ENCODE data around the gene PTGDS.
A peak's percentile ranks its signal among the peaks of the same experiment; 100 is the strongest.

The PTGDS gene

DNA sequence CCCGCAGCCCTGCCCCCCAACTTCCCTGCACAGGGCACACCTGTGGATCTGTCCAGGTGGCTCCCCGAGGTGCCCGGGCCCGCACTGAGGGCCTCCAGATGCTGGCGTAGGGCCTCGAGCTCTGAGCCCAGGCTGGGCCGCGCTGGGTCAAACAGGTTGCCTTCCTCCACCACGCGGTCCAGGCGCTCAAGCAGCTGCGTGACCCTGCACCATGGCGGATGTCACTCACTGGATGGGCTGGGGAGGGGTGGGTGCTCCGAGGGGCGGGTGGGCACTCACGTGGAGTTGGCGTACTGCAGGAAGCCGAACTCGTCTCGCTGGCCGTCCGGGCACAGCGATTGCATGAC is 45.3 kb downstream of the PTGDS start:
- no peak for DNase-seq (ENCODE audit: low read depth in 2 of 2)

DNA sequence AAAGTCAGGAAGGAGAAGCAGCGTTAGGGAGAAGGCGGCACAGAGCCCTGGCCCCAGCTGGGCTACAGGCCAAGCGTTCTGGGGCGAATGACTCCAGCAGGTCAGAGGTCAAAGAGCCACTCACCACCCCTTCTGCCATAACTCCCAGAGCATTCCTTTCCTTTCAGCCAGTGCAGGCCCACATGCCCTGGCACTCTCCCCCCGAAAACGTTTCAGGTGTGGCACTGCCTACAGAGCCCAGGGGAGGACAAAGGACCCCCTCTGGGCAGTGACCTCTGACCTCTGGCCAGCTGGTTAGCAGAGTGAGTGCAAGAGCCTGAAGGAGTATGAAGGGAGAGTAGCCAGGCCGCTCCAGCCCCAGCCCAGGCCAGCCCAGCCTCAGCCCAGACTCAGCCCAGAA is 45.9 kb downstream of the PTGDS start:
- DNase-seq (ENCODE audit: low read depth in 2 of 2) = no peak

DNA sequence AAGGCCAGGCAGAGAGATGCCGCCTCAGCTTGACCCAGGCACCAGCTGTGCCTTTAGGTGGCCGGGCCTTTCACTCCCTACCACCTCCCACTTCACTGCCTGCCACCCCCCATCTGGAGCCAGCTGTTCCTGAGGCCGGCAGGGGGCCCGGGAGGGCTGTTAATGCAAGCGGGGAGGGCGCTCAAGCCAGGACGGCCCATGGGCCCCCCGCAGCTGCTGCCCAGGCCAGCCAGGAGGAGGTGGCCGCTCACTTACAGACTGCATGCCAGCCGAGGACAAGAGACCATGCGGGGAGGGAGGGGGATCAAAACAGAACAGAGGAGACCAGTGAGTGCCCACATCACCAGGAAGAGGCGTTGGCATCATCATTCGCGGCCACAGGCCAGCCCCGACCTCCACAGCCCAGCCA is 46.3 kb downstream of the PTGDS start:
- DNase-seq (ENCODE audit: low read depth in 2 of 2) = no peak

DNA sequence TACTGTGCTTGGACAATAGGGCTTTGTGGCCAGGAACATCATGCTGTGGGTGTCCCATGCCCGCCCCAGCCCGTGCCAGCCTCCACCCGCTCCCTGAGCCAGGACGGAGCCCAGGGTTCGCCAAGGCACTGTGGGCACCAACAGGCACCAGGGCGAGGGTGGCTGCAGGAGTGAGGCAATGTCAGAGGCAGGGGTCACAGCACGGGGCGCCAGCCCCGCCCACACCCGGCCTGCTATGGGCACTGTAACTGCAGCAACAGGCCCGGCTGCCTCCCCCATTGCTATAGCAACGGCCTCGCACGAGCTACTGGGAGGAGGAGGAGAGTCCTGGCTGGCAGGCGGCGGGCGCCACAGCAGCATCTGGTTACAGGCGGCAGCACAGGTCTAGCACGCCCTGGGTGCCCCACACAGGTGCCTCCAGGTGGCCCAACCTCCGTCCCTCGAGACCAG is 48.2 kb downstream of the PTGDS start:
- DNase-seq (ENCODE audit: low read depth in 2 of 2) = no peak

DNA sequence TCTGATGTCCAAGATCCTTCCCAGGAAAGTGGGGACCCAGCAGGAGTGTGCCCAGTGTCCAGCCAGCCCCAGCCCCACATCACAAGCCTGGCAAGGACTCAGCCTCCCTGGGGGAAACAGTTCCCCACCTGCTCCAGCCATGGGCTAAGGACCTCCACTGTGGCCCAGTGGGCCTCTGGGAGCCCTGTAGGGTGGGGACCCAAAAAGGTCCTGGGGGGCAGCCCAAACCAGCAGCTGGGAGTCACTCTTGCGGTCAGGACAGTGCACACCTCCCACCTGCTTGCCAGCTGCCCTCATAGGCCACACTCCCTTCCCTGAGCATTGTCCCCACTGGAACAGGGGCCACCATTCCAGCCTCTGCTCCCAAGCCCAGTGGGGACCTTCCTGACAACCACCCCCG is 49.1 kb downstream of the PTGDS start:
- DNase-seq (ENCODE audit: low read depth in 2 of 2) = no peak

DNA sequence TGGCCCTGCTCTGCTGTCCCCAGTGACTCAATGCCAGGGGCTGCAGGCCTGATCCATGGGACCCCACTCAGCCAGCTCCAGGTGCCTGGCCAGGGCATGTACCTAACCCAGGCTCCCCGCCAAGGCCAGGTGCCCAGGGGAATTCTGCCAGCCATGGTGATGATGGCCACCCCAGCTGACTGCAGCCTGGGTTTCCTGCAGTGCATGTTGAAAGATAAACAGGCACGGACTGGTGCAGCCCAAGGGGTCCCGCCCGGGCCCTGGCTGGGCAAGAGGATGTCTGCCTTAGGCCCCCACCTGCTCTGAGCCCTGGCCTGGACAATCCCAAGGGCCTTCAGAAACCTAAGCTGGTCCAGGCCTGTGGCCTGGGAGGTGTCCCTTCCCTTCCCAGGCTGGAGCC is 49.5 kb downstream of the PTGDS start:
- no peak for DNase-seq (ENCODE audit: low read depth in 2 of 2)

DNA sequence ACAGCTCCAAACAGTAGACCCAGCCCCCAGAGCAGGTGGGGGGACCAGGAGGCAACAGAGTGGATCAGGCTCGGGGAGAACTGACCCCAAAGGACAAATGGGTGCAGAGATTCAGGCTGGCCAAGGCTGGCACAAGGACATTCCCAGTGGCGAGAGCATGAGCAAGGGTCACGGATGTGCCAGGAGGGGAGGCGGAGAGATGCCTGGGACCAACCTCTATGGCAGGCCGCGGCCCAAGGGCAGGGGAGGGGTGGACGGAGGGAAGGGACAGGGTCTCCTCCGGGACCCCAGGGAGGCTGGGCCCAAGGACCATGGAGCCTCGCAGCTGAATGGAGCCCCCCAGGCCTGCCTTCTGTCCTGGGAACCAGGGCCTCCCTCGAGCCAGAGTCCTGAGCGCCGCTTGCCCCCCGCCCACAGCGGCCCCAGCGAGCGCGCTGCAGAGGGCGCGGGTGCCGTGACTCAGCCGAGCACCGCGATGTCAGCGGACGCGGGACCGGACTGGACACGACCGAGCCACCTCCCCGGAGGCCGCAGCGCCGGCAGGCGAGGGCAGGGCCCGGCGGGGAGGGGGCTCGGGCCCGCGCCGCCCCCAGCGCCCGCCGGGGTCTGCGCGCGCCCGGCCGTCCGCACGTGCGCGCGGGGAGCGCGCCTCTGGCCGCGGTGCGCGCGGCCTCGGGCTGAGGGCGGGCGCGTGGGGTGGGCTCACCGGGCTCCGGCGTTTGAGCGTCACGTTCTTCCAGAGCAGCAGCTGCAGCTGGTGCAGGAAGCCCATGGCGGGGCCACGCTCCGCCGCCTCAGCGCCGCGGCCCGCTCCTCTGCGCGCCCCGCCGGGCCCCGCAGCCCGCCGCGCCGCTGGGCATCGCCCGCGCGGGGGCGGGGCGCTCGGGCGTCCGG is 50.3 kb downstream of the PTGDS start, which contains the start of gene ABCA2:
TSS of gene ABCA2 (minus strand) at position 869 of the 894 bp plus-strand sequence. CDS start at position 772, 97 bp downstream.
- no peak for DNase-seq (ENCODE audit: low read depth in 2 of 2)

DNA sequence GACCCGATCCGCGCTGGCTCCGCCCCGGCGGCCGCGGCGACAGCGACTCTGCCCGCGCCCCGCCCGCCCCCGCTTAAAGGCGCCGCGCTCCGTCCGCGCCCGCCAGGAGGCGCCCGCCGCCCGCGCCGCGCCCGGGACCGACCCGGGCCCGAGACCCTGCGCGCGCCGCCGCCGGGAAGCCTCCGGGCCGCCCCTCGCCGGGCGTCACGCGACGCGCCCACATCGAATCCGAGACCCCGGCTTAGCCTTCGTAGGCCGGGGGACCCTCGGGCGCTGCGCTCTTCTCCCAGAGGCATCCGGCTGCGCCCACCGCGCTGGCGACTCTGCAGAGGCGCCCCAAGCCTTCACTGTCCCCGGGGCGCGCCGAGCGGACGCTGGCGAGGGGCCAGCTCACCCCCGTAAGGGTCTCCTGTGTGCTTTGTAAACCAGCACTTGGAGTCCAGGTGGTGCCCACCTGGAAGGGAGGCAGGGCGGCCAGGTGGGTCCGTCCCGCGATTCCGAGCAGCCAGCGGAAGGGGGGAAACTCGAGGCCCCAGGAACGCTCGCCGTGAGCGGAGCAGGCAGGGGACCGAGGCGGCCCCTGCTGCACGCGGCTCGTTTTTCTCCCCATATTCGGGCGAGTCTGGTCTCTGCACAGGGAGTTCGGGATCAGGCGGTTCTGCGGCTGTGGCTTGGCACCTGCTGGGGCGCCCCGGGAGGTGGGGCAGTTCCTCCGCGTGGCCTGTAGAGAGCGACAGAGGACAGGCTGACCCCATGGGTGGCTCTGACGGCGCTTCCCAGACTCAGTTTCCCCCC is 51.2 kb downstream of the PTGDS start:
- DNase-seq (ENCODE audit: low read depth in 2 of 2) = peak; percentile 52 to 57

DNA sequence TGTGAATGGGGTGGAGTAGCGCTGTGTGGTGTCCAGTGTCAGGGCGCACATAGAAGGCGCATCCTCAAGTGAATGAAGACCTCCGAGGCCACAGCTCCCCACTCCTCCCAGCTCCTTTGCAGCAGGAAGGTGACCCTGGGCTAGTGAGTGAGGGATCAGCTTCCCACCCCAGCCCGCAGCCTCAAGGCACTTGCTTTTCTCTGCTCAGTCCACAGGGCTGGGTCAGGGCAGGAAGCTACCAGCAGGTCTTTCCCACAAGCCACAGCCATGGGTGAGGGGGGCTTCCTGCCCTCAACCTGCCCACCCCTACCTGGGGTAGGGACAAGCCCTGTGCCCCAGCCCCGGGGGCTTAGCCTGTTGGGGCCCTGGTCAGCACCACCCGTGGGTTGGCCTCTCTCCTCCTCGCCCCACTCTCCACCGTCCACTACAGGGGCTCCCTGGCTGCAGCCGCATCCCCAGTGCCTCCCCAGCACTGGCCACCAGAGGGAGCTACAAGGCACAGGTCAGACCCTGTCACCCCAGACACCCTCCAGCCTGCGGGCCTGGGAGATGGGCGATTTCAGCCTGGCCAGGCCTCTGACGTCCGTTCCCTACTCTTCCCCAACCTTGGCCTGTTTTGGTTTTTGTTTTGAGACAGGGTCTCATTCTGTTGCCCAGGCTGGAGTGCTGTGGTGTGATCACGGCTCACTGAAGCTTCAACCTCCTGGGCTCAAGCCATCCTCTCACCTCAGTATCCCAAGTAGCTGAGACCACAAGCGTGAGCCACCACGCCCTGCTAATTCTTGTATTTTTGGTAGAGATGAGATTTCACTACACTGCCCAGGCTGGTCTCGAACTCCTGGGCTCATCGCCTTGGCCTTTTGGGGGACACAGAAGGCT is 52.0 kb downstream of the PTGDS start:
- peak; percentile 71 to 79 for DNase-seq (ENCODE audit: low read depth in 2 of 2)

DNA sequence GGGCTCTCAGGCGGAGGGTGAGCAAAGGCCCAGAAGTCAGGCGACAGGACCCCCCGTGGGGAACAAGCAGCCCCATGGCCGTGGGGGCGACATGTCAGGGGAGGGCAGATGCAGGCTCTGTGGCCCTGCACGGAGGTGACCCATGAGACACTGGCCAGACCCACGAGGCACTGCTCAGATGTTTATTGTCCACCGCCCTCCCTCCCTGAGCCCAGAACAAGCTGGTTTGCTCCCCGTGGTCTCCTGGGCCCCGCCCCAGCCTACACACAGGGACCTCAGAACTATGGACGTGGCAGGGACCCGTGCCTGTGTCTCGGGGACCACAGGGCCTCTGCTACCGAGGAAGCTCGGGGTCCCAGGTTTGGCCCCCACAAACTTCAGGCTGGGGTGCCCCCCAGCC is 52.7 kb downstream of the PTGDS start:
- DNase-seq (ENCODE audit: low read depth in 2 of 2) = no peak

DNA sequence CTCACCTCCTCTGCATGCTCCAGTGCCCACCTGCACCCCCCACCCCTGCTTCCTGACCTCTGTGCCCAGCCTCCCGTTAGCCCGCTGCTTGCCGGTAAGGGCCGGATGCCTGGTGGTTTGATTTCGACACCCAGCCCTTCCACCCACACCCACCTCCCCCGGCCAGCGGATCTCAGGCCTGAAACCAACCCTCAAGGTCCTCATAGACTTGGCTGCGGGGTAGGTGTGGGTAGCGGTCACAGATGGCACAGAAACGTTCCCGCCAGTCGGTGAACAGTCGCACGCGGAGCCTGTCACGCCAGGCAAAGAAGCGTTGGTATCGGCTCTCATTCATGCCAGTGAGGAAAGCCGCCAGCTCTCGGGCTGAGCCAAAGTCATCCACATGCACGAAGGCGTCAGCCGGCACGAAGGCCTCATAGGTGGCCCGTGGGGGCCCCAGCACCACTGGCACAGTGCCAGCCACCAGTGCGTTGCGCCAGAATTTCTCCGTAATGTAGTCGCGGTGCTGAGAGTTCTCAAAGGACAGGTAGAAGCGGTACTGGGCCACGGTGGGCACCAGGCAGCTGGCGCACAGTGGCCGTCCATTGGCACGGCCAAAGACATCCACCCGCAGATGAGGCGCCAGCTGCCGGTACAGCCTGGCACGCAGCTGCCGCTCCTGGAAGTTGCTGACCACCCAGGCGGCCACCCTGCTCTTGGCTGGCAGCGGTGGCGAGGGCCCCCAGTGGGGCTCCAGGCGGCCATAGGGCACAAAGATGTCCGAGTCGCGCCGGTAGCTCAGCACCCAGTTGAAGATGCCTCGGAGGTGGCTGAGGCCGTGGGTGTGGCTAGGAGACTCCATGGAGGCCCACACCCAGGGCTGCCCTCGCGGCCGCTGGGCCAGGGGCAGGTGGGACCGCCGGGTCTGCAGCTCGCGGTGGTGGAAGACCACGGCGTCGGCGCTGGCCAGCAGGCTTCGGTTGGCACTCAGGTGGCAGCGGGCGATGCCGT is 53.5 kb downstream of the PTGDS start:
- DNase-seq (ENCODE audit: low read depth in 2 of 2) = peak; percentile 40 to 44
